Esophagus muscularis mucosa (tissue), 4 donors: ENCODE measurements around the gene FHL2. TPM values are rescaled to one million over a fixed set of nuclear protein-coding genes. Genes with fewer than 3 reads are reported as not detected.
A peak's percentile ranks its signal among the peaks of the same experiment; 100 is the strongest.

Source experiments
- DNase-seq: peaks from one replicate; pipeline ENCODE4 v3.0.0-alpha.2; 2017; ENCODE audit errors: extremely low spot score
- H3K27ac ChIP-seq, 4 donors: fragments of 200-600 bp; sonication (generic); replicated peaks in 1 of 4; 1 replicate in 3 of 4; 2 replicates in 1 of 4; pipeline ENCODE4 v1.5.1; 2016 to 2019; ENCODE audit warnings: mild to moderate bottlenecking in 1 of 4
- H3K27me3 ChIP-seq, 4 donors: fragments of 200-600 bp; sonication (generic); one replicate each; pipeline versions ENCODE4 v1.5.1 to v1.6.0; 2016 to 2019
- H3K36me3 ChIP-seq, 4 donors: fragments of 200-600 bp; sonication (generic); one replicate each; pipeline ENCODE4 v1.5.1; 2016 to 2019
- H3K4me1 ChIP-seq, 4 donors: fragments of 200-600 bp; sonication (generic); one replicate each; pipeline ENCODE4 v1.5.1; 2016 to 2019
- H3K4me3 ChIP-seq, 4 donors: fragments of 200-600 bp; sonication (generic); 1 replicate in 2 of 4; 2 replicates in 2 of 4; pipeline ENCODE4 v1.5.1; 2016 to 2019; ENCODE audit warnings: mild to moderate bottlenecking in 4 of 4, moderate library complexity in 1 of 4
- H3K9me3 ChIP-seq, 4 donors: fragments of 200-600 bp; sonication (generic); 1 replicate in 3 of 4; 2 replicates in 1 of 4; pipeline ENCODE4 v1.5.1; 2016 to 2019
- EP300 ChIP-seq: sonication (generic); formaldehyde crosslinking; IDR thresholded peaks from one replicate; pipeline ENCODE4 v1.6.1; 2017; ENCODE audit warnings: antibody characterized with exemption
- POLR2A ChIP-seq: fragments of 450-650 bp; IDR thresholded peaks from one replicate; pipeline ENCODE4 v1.6.1; 2017; ENCODE audit warnings: antibody characterized with exemption, moderate library complexity, mild to moderate bottlenecking, low read depth
- POLR2AphosphoS5 ChIP-seq, 2 donors: sonication (generic); formaldehyde crosslinking; IDR thresholded peaks; one replicate each; pipeline ENCODE4 v1.6.1; 2017; ENCODE audit warnings: antibody characterized with exemption in 2 of 2
- WGBS: methylation state at CpG from one replicate; pipeline ENCODE4 v1.1.5; 2018; 5-methylcytosine and 5-hydroxymethylcytosine counted together
- intact Hi-C: fragments of 100-400 bp; cut with DNase I; formaldehyde crosslinking; loops from one replicate; pipeline ENCODE4 v1.15.1; 2023
- total RNA-seq, 4 donors: library from RNA; depleted of rRNA; stranded (reverse); fragments of >200 nt; gene quantifications; one replicate each; pipeline versions ENCODE4 v1.1.0 to v1.2.1, GENCODE V29; 2016
- TF ChIP-seq, protein P1 (sequence below), 3 experiments: fragments of 200-600 bp in 2 of 3; fragments of 450-650 bp in 1 of 3; sonication (generic) in 2 of 3; IDR thresholded peaks; one replicate each; pipeline ENCODE4 v1.5.1; 2017 to 2019; ENCODE audit warnings: antibody characterized with exemption in 3 of 3, mild to moderate bottlenecking in 2 of 3, moderate library complexity in 1 of 3

The FHL2 gene
- total RNA-seq, 4 donors from 2014 or later, result 81.8 to 114 (median 87.9) TPM

DNA sequence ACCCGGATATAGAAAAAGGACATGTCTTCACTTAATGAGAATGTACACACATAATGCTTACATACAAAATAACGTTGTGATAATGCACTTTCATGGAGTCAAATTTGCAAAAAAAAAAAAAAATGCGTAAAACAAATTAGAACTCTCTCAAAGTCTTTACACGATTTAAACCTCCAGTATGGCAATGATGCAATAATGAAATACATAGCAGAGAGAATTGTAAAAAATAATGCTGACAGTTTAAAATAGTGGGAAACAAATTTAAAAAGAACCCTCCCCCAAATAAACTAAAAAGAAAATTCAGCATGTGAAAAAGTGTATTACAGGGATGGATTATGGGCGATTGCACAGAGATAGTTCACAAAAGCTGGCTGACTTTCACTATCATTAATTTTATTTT lies 46.6 kb upstream of the FHL2 start:
- Histone ChIP-seq H3K36me3 (no peaks in the 10 kb centered on the region), H3K4me3 (no peak overlapping the region), H3K9me3 (no peaks in the 10 kb centered on the region), H3K27me3 (peaks cover 0 to 3% (median 0%) of the 10 kb centered on the region in 4 donors), H3K4me1 (peaks cover 4 to 17% (median 13%) of the 10 kb centered on the region in 4 donors), H3K27ac (no peak overlapping the region)
- WGBS, result 70% methylated on average over 5 of the region's 5 CpGs
- TF ChIP-seq, protein P1, sequence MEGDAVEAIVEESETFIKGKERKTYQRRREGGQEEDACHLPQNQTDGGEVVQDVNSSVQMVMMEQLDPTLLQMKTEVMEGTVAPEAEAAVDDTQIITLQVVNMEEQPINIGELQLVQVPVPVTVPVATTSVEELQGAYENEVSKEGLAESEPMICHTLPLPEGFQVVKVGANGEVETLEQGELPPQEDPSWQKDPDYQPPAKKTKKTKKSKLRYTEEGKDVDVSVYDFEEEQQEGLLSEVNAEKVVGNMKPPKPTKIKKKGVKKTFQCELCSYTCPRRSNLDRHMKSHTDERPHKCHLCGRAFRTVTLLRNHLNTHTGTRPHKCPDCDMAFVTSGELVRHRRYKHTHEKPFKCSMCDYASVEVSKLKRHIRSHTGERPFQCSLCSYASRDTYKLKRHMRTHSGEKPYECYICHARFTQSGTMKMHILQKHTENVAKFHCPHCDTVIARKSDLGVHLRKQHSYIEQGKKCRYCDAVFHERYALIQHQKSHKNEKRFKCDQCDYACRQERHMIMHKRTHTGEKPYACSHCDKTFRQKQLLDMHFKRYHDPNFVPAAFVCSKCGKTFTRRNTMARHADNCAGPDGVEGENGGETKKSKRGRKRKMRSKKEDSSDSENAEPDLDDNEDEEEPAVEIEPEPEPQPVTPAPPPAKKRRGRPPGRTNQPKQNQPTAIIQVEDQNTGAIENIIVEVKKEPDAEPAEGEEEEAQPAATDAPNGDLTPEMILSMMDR (IDR thresholded peaks at IDR 0.05), result no peak
- TF ChIP-seq POLR2AphosphoS5 (IDR thresholded peaks at IDR 0.05) (no peak), EP300 (no peak), POLR2A (no peak)
- DNase-seq, result no peak
- intact Hi-C loops, result no loop called here

DNA sequence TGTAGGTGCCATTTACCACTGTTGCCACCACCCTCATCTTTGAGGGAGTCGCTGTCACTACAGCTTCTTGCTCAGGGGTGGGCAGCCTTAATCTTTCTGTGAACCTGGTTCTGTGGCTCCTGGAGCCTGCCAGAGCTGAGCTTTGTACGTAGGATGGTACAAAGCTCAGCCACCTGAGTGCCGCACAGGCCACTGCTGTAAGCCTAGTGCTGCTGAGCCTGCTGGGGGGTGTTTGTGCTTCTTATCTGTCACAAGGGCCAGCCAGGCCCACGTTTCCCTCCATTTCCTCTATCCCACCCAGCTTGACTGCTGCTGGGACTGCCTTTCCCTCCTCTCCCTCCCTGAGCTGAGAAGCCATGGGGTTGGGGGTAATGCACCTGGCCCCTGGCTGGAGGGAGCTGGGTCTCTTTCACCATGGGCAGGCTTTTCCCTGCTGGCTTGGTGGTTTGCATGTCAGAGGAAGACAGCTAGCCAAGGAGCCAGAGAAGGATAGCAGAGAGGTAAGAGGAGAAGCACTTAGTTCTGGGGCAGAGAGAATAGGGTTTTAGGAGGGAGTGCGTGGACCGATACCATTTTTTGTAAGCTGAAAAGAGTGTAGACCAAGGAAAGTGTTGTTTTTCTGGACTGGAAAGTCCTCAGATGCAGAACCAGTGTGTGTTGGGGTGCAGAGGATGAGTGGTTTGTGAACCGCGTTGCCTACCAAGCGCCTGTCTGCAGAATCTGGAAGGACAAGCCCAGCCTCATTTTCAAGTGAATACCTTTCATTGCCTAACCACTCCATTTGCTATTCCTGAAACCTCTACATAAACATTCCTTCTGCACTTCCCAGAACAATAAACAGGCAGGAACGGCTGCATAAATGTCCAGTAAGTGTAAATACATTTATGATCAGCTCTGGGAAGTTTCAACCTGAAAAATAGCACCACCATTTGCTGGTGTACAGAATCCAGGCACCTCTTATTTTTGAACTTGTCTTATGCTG lies 45.1 kb upstream of the FHL2 start:
- 68% methylated on average over 10 of the region's 10 CpGs for WGBS
- no peak for DNase-seq
- intact Hi-C loops, result no loop called here
- Histone ChIP-seq H3K36me3 (no peaks in the 10 kb centered on the region), H3K9me3 (no peaks in the 10 kb centered on the region), H3K4me3 (no peak overlapping the region), H3K27ac (peak overlapping the region in 1 of 4 donors; percentile 46), H3K27me3 (peaks cover 0 to 3% (median 0%) of the 10 kb centered on the region in 4 donors), H3K4me1 (peaks cover 4 to 19% (median 14%) of the 10 kb centered on the region in 4 donors)
- no peak for TF ChIP-seq POLR2AphosphoS5 (IDR thresholded peaks at IDR 0.05)
- TF ChIP-seq POLR2A, result no peak
- TF ChIP-seq, protein P1 (IDR thresholded peaks at IDR 0.05), result peak in 1 of 3 experiments; percentile 30
- peak; percentile 63 for TF ChIP-seq EP300

DNA sequence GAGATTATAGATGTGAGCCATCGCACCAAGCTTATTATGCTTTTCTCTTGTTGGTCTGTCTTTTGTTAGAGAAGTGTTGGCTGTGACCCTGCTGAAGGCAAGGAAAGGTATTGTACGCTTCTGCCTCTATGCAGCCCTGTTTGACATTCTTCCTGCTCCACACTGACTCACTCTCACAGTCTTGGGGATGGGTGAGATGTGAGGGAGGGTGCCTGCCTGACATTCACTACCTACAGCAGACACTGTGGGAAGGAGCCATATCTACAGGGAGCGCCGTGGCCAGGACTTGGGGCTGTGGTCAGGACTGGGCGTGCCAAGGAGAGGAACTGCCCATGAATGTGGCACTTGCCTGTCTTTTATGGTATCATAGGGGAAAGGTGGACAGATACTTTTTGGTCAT lies 43.9 kb upstream of the FHL2 start:
- WGBS, result 97% methylated on average over 5 of the region's 5 CpGs
- Histone ChIP-seq H3K27ac (no peak overlapping the region), H3K27me3 (no peaks in the 10 kb centered on the region), H3K9me3 (no peaks in the 10 kb centered on the region), H3K4me1 (peaks cover 9 to 31% (median 25%) of the 10 kb centered on the region in 4 donors), H3K36me3 (peaks cover 0 to under 1% (median 0%) of the 10 kb centered on the region in 4 donors), H3K4me3 (no peak overlapping the region)
- intact Hi-C loops, result no loop called here
- TF ChIP-seq POLR2AphosphoS5 (IDR thresholded peaks at IDR 0.05) (no peak), POLR2A (no peak), EP300 (no peak)
- TF ChIP-seq, protein P1 (IDR thresholded peaks at IDR 0.05), result no peak
- DNase-seq, result no peak

DNA sequence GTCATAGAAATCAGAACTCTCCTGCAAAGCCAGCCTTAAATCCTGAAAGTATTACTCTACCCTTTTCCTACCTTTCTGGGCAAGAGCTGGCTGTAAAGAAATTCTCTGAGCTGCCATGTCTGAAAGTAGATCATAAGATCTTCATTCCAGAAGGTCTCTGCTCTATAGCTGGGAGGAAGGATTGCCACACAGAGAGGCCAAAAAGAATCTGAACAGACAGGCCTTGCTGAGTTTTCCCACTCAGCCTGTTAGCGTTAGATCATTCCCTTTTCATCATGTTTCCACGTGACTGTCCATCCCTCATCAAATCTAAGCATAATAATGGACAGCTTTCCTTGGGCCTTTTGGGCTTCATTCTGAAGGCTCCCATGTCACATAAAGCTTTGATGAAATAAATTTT lies 43.2 kb upstream of the FHL2 start:
- no peak for DNase-seq
- H3K9me3 ChIP-seq, result no peaks in the 10 kb centered on the region
- 95% methylated on average over 2 of the region's 2 CpGs for WGBS
- peaks cover 9 to 35% (median 26%) of the 10 kb centered on the region in 4 donors for H3K4me1 ChIP-seq
- peaks cover 0 to 7% (median 0%) of the 10 kb centered on the region in 4 donors for H3K36me3 ChIP-seq
- no peaks in the 10 kb centered on the region for H3K27me3 ChIP-seq
- H3K4me3 ChIP-seq, result no peak overlapping the region
- TF ChIP-seq EP300 (no peak), POLR2AphosphoS5 (IDR thresholded peaks at IDR 0.05) (no peak), POLR2A (no peak)
- TF ChIP-seq, protein P1 (IDR thresholded peaks at IDR 0.05), result no peak
- intact Hi-C loops, result no loop called here
- no peak overlapping the region for H3K27ac ChIP-seq
